PC-3 (cell line): ENCODE measurements around the gene C7orf57. TPM values are rescaled to one million over a fixed set of nuclear protein-coding genes. Genes with fewer than 3 reads are reported as not detected.

Experiments used
- ATAC-seq: fragments of 200-7000 bp; cut with Tn5 transposase; 2 replicates; pipeline ENCODE4 v1.9.1; 2020; ENCODE audit warnings: mild to moderate bottlenecking, moderate library complexity
- BruUV-seq: library from RNA; stranded (reverse); fragments of 400-500 nt; replicated peaks from 2 replicates; lab custom pipeline; 2021; lab: Mats Ljungman, UMichigan
- CTCF ChIA-PET: fragments of 300-600 bp; sonication (Branson Sonifier 250); formaldehyde crosslinking; loops from one replicate; lab custom pipeline; 2022; ENCODE audit warnings: antibody characterized with exemption; lab: Charles Lee
- POLR2A ChIA-PET: fragments of 300-600 bp; sonication (Branson Sonifier 250); formaldehyde crosslinking; loops from one replicate; lab custom pipeline; 2022; ENCODE audit warnings: antibody characterized with exemption; ENCODE audit not compliant: unreplicated experiment; lab: Charles Lee
- DNase-seq: peaks from one replicate; pipeline ENCODE4 v3.0.0-alpha.2; 2015
- H2AFZ ChIP-seq: fragments of 300-600 bp; sonication (generic); 2 replicates; pipeline ENCODE4 v1.6.0; 2016; ENCODE audit warnings: antibody characterized with exemption, low read length
- H3F3A ChIP-seq: fragments of 300-600 bp; sonication (generic); one replicate; pipeline ENCODE4 v1.6.0; 2017; ENCODE audit warnings: antibody characterized with exemption, low read length, control low read depth, mild to moderate bottlenecking; ENCODE audit not compliant: unreplicated experiment
- H3K27ac ChIP-seq: fragments of 300-600 bp; sonication (generic); 2 replicates; pipeline ENCODE4 v1.5.1; 2016; ENCODE audit warnings: mild to moderate bottlenecking, low read length
- H3K27me3 ChIP-seq: fragments of 300-600 bp; sonication (generic); 2 replicates; pipeline ENCODE4 v1.6.1; 2016; ENCODE audit warnings: low read length, mixed read lengths
- H3K36me3 ChIP-seq: fragments of 300-600 bp; sonication (generic); 2 replicates; pipeline ENCODE4 v1.6.1; 2016; ENCODE audit warnings: low read depth, mixed run types, low read length, mixed read lengths
- H3K4me1 ChIP-seq: fragments of 300-600 bp; sonication (generic); 2 replicates; pipeline ENCODE4 v1.5.1; 2016; ENCODE audit warnings: low read length; ENCODE audit not compliant: insufficient read depth
- H3K4me2 ChIP-seq: fragments of 300-600 bp; sonication (generic); 2 replicates; pipeline ENCODE4 v1.6.0; 2016; ENCODE audit warnings: low read length
- H3K4me3 ChIP-seq: fragments of 300-600 bp; sonication (generic); 2 replicates; pipeline ENCODE4 v1.5.1; 2016; ENCODE audit warnings: mild to moderate bottlenecking, low read length, mixed read lengths
- H3K79me2 ChIP-seq: fragments of 300-600 bp; sonication (generic); 2 replicates; pipeline ENCODE4 v1.6.1; 2017; ENCODE audit warnings: low read length, mixed read lengths
- H3K9ac ChIP-seq: fragments of 300-600 bp; sonication (generic); 2 replicates; pipeline ENCODE4 v1.6.0; 2016; ENCODE audit warnings: mild to moderate bottlenecking, low read length
- H3K9me2 ChIP-seq: fragments of 300-600 bp; sonication (generic); replicated peaks from 2 replicates; pipeline ENCODE4 v1.6.1; 2016; ENCODE audit warnings: mixed run types, low read length, mixed read lengths
- H3K9me3 ChIP-seq: fragments of 300-600 bp; sonication (generic); 2 replicates; pipeline ENCODE4 v1.6.1; 2016; ENCODE audit warnings: low read length, mixed read lengths
- H4K20me1 ChIP-seq: fragments of 300-600 bp; sonication (generic); 2 replicates; pipeline ENCODE4 v1.6.1; 2016; ENCODE audit warnings: low read length, mixed read lengths
- CTCF ChIP-seq: fragments of 300-600 bp; sonication (generic); conservative IDR thresholded peaks from 2 replicates; pipeline ENCODE4 v1.5.1; 2017; ENCODE audit warnings: antibody characterized with exemption, low read depth, mild to moderate bottlenecking, low read length
- EZH2 ChIP-seq: fragments of 300-600 bp; sonication (generic); IDR thresholded peaks from one replicate; pipeline ENCODE4 v1.6.1; 2017; ENCODE audit warnings: antibody characterized with exemption, mild to moderate bottlenecking, low read length; ENCODE audit not compliant: unreplicated experiment
- EZH2phosphoT487 ChIP-seq: fragments of 300-600 bp; sonication (generic); IDR thresholded peaks from 2 replicates; pipeline ENCODE4 v1.6.1; 2018; ENCODE audit warnings: mild to moderate bottlenecking, antibody characterized with exemption, low read length, borderline replicate concordance
- intact Hi-C: fragments of 100-400 bp; cut with micrococcal nuclease; formaldehyde crosslinking; loops from 2 replicates; pipeline ENCODE4 v1.9.0; 2023
- total RNA-seq: library from RNA; depleted of rRNA; stranded (reverse); fragments of >200 nt; gene quantifications from 2 replicates; pipeline ENCODE4 v1.2.3, GENCODE V29; 2014

The C7orf57 gene
- total RNA-seq, 1 experiment from 2014 or later: 0.15 TPM

DNA sequence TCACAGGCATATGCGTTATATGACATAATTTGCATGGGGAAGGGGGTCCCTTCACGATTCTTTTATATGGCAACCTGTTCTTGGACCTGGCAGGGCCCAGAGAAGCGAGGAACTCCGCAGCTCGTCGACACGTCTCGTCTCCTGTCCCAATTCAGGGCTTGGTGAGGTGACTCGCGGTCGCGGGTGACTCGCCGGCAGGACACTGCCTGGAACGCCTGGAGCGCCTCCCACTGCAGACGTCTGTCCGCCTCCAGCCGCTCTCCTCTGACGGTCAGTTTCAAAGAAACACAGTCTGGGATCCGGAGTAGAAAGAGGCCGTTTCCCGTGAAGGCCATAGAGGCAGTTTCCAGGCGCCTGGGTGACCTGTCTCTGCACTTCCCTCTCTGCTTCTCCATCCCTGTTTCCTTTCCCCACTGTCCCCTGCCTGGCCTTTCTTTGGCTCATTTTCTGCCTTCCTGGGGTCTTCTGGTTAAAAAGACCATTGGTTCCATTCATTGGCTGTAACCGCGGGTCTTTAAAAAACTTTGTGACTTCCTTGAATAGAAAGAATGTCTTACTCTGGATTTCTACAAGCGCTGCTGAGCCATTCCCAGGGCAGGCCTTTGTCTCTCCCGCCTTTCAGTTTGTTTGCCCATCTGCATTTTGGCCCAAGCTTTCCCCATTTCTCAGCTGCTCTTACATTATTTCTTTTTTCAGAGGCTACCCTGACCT is 54.9 kb downstream of the C7orf57 start:
- H3K79me2 ChIP-seq: peaks cover 30% of the 10 kb centered on the region
- H3K27me3 ChIP-seq: no peaks in the 10 kb centered on the region
- peak overlapping the region; percentile 94 for H3K4me3 ChIP-seq
- POLR2A ChIA-PET: no interaction called here
- peak overlapping the region; percentile 99; the same call in 1 of the 2 replicates for H3K27ac ChIP-seq
- H3K9me3 ChIP-seq: no peaks in the 10 kb centered on the region
- peak overlapping the region; percentile 93 for H3K9ac ChIP-seq
- CTCF ChIA-PET: interaction anchor here (0.7 kb wide), 1 partner anchor 122 kb away, joined by 6 read pairs; no protein-coding TSS in a partner anchor
- H3K9me2 ChIP-seq: no peaks in the 10 kb centered on the region
- H3K36me3 ChIP-seq: peaks cover 21% of the 10 kb centered on the region; the same call in 1 of the 2 replicates
- peak overlapping the region; percentile 61; the same call in 1 of the 2 replicates for H2AFZ ChIP-seq
- peaks cover 53% of the 10 kb centered on the region for H3K4me1 ChIP-seq
- BruUV-seq: TSS peak; percentile 33
- peaks cover 21% of the 10 kb centered on the region; the same call in 1 of the 2 replicates for H4K20me1 ChIP-seq
- intact Hi-C loops: no loop called here
- no peak for TF ChIP-seq EZH2phosphoT487
- TF ChIP-seq CTCF: peak; percentile 13; the same call in 1 of the 2 replicates
- no peak for TF ChIP-seq EZH2
- DNase-seq (peak; percentile 41), ATAC-seq (peak; percentile 10)
- peaks cover 6% of the 10 kb centered on the region for H3F3A ChIP-seq
- H3K4me2 ChIP-seq: peak overlapping the region; percentile 98

- ATAC-seq: no peak
- no peaks in the 10 kb centered on the region for H3K27me3 ChIP-seq
Measured at GRCh38 chr7:48091506-48092433, 56.4 kb downstream of the C7orf57 start.

More at GRCh38 chr7:48091506-48092433, 56.4 kb downstream of the C7orf57 start:
- H3K4me2 ChIP-seq: peak overlapping the region; percentile 98; the same call in 1 of the 2 replicates
- peaks cover 6% of the 10 kb centered on the region for H3F3A ChIP-seq
- no peaks in the 10 kb centered on the region for H3K9me3 ChIP-seq
- H3K4me1 ChIP-seq: peaks cover 41% of the 10 kb centered on the region
- H2AFZ ChIP-seq: no peak overlapping the region
- H3K9me2 ChIP-seq: no peaks in the 10 kb centered on the region
- no TSS peak for BruUV-seq
- no peak overlapping the region for H3K27ac ChIP-seq
- H3K9ac ChIP-seq: no peak overlapping the region
- H4K20me1 ChIP-seq: peaks cover 21% of the 10 kb centered on the region; the same call in 1 of the 2 replicates
- peaks cover 33% of the 10 kb centered on the region; the same call in 1 of the 2 replicates for H3K36me3 ChIP-seq
- CTCF ChIA-PET: no interaction called here
- TF ChIP-seq EZH2phosphoT487 (no peak), CTCF (no peak), EZH2 (no peak)
- DNase-seq: no peak
- POLR2A ChIA-PET: interaction anchor here (0.5 kb wide), 1 partner anchor 118 kb away, joined by 5 read pairs; no protein-coding TSS in a partner anchor
- peaks cover 30% of the 10 kb centered on the region for H3K79me2 ChIP-seq
- intact Hi-C loops: no loop called here
- peak overlapping the region; percentile 94; the same call in 1 of the 2 replicates for H3K4me3 ChIP-seq
